K562 (cell line): ENCODE data around the gene MAML1. TPM values are rescaled to one million over a fixed set of nuclear protein-coding genes. Genes with fewer than 3 reads are reported as not detected.

Source experiments
- ATAC-seq: fragments of 200-7000 bp; cut with Tn5 transposase; 3 replicates; pipeline ENCODE4 v1.9.1; 2020; ENCODE audit warnings: moderate library complexity
- BruUV-seq: library from RNA; stranded (reverse); fragments of 400-500 nt; replicated peaks from 2 replicates; lab custom pipeline; 2021; lab: Mats Ljungman, UMichigan
- CTCF ChIA-PET: fragments of 300-600 bp; formaldehyde crosslinking; extraction: SDS; loops from one replicate; lab custom pipeline; 2021; ENCODE audit warnings: low intra/inter-chr PET ratio; lab: Yijun Ruan, JAX
- POLR2A ChIA-PET: fragments of 300-600, 350-650 bp; sonication (Branson Sonifier 250); formaldehyde crosslinking; extraction: SDS; loops from one replicate; lab custom pipeline; 2021; ENCODE audit warnings: antibody characterized with exemption, inconsistent platforms; lab: Yijun Ruan, JAX
- DNase-seq, 4 experiments: peaks; one replicate each; pipeline versions ENCODE4 v3.0.0 to v3.0.0-alpha.2; 2011 to 2018; ENCODE audit warnings: low spot score in 3 of 4, mixed read lengths in 3 of 4; ENCODE audit errors: extremely low read depth in 1 of 4
- FAIRE-seq: peaks from 2 replicates; lab custom pipeline; 2011; peaks lifted over from hg19 to GRCh38; lab: Jason Lieb, UNC
- H2AFZ ChIP-seq: 2 replicates; pipeline ENCODE4 v1.6.0; 2011; ENCODE audit warnings: low read depth, low read length, control low read depth, inconsistent platforms
- H3K27ac ChIP-seq: fragments of 200-600 bp; 3 replicates; pipeline ENCODE4 v1.8.0; 2011; ENCODE audit warnings: low read depth, mild to moderate bottlenecking, control low read depth, inconsistent platforms, low read length, moderate library complexity, mixed read lengths; ENCODE audit errors: extremely low read depth
- H3K27me3 ChIP-seq, 2 experiments: fragments of 300-600 bp in 1 of 2; 2 replicates in 1 of 2; 3 replicates in 1 of 2; pipeline versions ENCODE4 v1.6.0 to v1.8.0; 2011; ENCODE audit warnings: inconsistent platforms in 2 of 2, low read length in 2 of 2, mild to moderate bottlenecking in 1 of 2, mixed read lengths in 1 of 2, moderate library complexity in 1 of 2; ENCODE audit not compliant: control insufficient read depth in 2 of 2, insufficient read depth in 2 of 2
- H3K36me3 ChIP-seq: fragments of 300-600 bp; 3 replicates; pipeline ENCODE4 v1.8.0; 2011; ENCODE audit warnings: mild to moderate bottlenecking, low read length, inconsistent platforms; ENCODE audit not compliant: control insufficient read depth, insufficient read depth
- H3K4me1 ChIP-seq, 2 experiments: fragments of 200-600 bp in 1 of 2; replicated peaks in 1 of 2; 2 replicates in 1 of 2; 3 replicates in 1 of 2; pipeline versions ENCODE4 v1.5.1 to v1.8.0; 2011; ENCODE audit warnings: inconsistent platforms in 2 of 2, low read length in 2 of 2, mild to moderate bottlenecking in 1 of 2, mixed read lengths in 1 of 2, moderate library complexity in 1 of 2; ENCODE audit not compliant: control insufficient read depth in 2 of 2, insufficient read depth in 2 of 2
- H3K4me2 ChIP-seq: 2 replicates; pipeline ENCODE4 v1.6.1; 2011; ENCODE audit warnings: low read length, control low read depth, inconsistent platforms, mixed read lengths; ENCODE audit not compliant: insufficient read depth
- H3K4me3 ChIP-seq: fragments of 200-600 bp; sonication (generic), shearing (Covaris generic); 2 replicates; pipeline ENCODE4 v1.5.1; 2016; ENCODE audit warnings: control low read depth, inconsistent platforms
- H3K79me2 ChIP-seq: fragments of 200-600 bp; 3 replicates; pipeline ENCODE4 v1.8.0; 2011; ENCODE audit warnings: low read length, inconsistent platforms; ENCODE audit not compliant: control insufficient read depth, insufficient read depth
- H3K9ac ChIP-seq, 2 experiments: 2 replicates each; pipeline versions ENCODE4 v1.6.0 to v1.6.1; 2011; ENCODE audit warnings: low read depth in 2 of 2, low read length in 2 of 2, control low read depth in 1 of 2, inconsistent platforms in 1 of 2, mild to moderate bottlenecking in 1 of 2, mixed read lengths in 1 of 2; ENCODE audit not compliant: insufficient read depth in 1 of 2
- H3K9me1 ChIP-seq: one replicate; pipeline ENCODE4 v1.6.0; 2011; ENCODE audit warnings: inconsistent platforms, mild to moderate bottlenecking, low read length, moderate library complexity; ENCODE audit not compliant: control insufficient read depth, insufficient read depth
- H3K9me3 ChIP-seq: replicated peaks from 2 replicates; pipeline ENCODE4 v1.5.1; 2011; ENCODE audit warnings: low read depth, low read length, inconsistent platforms; ENCODE audit not compliant: control insufficient read depth, insufficient read depth
- H4K20me1 ChIP-seq: replicated peaks from 2 replicates; pipeline ENCODE4 v1.6.1; 2011; ENCODE audit warnings: low read length, inconsistent platforms, mixed read lengths; ENCODE audit not compliant: control insufficient read depth, insufficient read depth
- CC2D1A ChIP-seq: fragments of 450-650 bp; IDR thresholded peaks from 2 replicates; pipeline ENCODE4 v1.6.1; 2017; ENCODE audit warnings: mild to moderate bottlenecking
- ETV6 ChIP-seq, 3 experiments: fragments of 150-350 bp in 1 of 3; sonication (generic) in 1 of 3; formaldehyde crosslinking in 1 of 3; IDR thresholded peaks; 2 replicates each; pipeline versions ENCODE4 v1.6.1 to v1.8.0; 2014 to 2022; ENCODE audit warnings: borderline replicate concordance in 2 of 3, low read depth in 2 of 3, antibody characterized with exemption in 1 of 3, low read length in 1 of 3, mild to moderate bottlenecking in 1 of 3, missing genetic modification reagents in 1 of 3
- ILF3 ChIP-seq: fragments of 450-650 bp; IDR thresholded peaks from 2 replicates; pipeline ENCODE4 v1.6.1; 2018; ENCODE audit warnings: antibody characterized with exemption, mild to moderate bottlenecking, moderate library complexity, borderline replicate concordance
- L3MBTL2 ChIP-seq: fragments of 450-650 bp; IDR thresholded peaks from 2 replicates; pipeline ENCODE4 v1.6.1; 2016; ENCODE audit warnings: mild to moderate bottlenecking, moderate library complexity
- MECOM ChIP-seq: fragments of 250-450 bp; sonication (Bioruptor Pico); IDR thresholded peaks from 2 replicates; pipeline ENCODE4 v1.8.0; 2022; ENCODE audit warnings: inconsistent platforms
- PPARD ChIP-seq: fragments of 250-450 bp; sonication (Bioruptor Pico); IDR thresholded peaks from 2 replicates; pipeline ENCODE4 v1.8.0; 2022; ENCODE audit warnings: inconsistent platforms, mild to moderate bottlenecking, moderate library complexity
- RNF2 ChIP-seq: sonication (generic); IDR thresholded peaks from 2 replicates; pipeline ENCODE4 v1.6.1; 2016
- SMC3 ChIP-seq: conservative IDR thresholded peaks from 2 replicates; pipeline ENCODE4 v1.6.1; 2011; ENCODE audit warnings: low read depth, low read length, improper control_type of control experiment; ENCODE audit not compliant: insufficient read depth
- SUPT5H ChIP-seq: fragments of 450-650 bp; IDR thresholded peaks from 2 replicates; pipeline ENCODE4 v1.6.1; 2016
- ZNF224 ChIP-seq: sonication (generic); formaldehyde crosslinking; IDR thresholded peaks from 2 replicates; pipeline ENCODE4 v1.8.0; 2022; ENCODE audit warnings: mild to moderate bottlenecking, missing genetic modification reagents
- ZNF518B ChIP-seq: fragments of 250-450 bp; sonication (Bioruptor Pico); IDR thresholded peaks from 2 replicates; pipeline ENCODE4 v1.5.0; 2021; ENCODE audit warnings: mild to moderate bottlenecking, moderate library complexity
- ZNF589 ChIP-seq: fragments of 200-800 bp; sonication (Bioruptor generic); IDR thresholded peaks from 2 replicates; pipeline ENCODE4 v1.6.1; 2016; ENCODE audit warnings: low read depth, missing genetic modification characterization, missing compliant biosample characterization
- WGBS: fragments of 100-300 bp; shearing (Covaris generic); methylation state at CpG from one replicate; pipeline ENCODE4 v1.1.6; 2016; ENCODE audit warnings: low coverage, mixed read lengths; ENCODE audit not compliant: insufficient coverage; ENCODE audit errors: missing lambda C conversion rate; 5-methylcytosine and 5-hydroxymethylcytosine counted together
- in situ Hi-C: fragments of 300-500 bp; cut with MboI; formaldehyde crosslinking; loops from 4 replicates; pipeline ENCODE4 v1.15.0; 2018; ENCODE audit warnings: inconsistent platforms, mixed read lengths
- intact Hi-C: fragments of 100-400 bp; cut with micrococcal nuclease; formaldehyde crosslinking; loops from 2 replicates; pipeline ENCODE4 v1.14.2; 2022
- polyA plus RNA-seq, 8 experiments: library from polyadenylated mRNA; depleted of rRNA in 4 of 8; stranded (reverse) in 5 of 8; unstranded in 3 of 8; fragments of >200 nt; fragmentation: Nextera tagmentation in 2 of 8; fragmentation: Illumina TruSeq in 1 of 8; extraction: Ambion mirVana in 2 of 8; extraction: Trizol in 1 of 8; gene quantifications; 2 replicates each; pipeline versions ENCODE4 v1.2.1 to v1.2.3, GENCODE V29; 2011 to 2014; ENCODE audit warnings: inconsistent platforms in 1 of 8, missing spikeins in 1 of 8
- total RNA-seq, 7 experiments: library from RNA; depleted of rRNA in 6 of 7; stranded (reverse); fragments of >200 nt in 6 of 7; fragmentation: Illumina TruSeq in 2 of 7; extraction: Trizol in 2 of 7; gene quantifications; 2 replicates each; pipeline versions ENCODE4 v1.2.1 to v1.2.3, GENCODE V29; 2011 to 2021; ENCODE audit warnings: low replicate concordance in 1 of 7

Gene MAML1
- total and polyA plus RNA-seq, 9 of the 15 experiments (the other 6 are each of a cell fraction or from before 2014, with no cell fraction given), result 0.32 to 18.4 (median 7.0) TPM

GRCh38 chr5:179727106-179727505, 5.5 kb upstream of the MAML1 start (continued):
- no peak for TF ChIP-seq SMC3

GRCh38 chr5:179729303-179729702, 3.3 kb upstream of the MAML1 start:
- TF ChIP-seq L3MBTL2, result no peak
- peak; percentile 40; the same call in 1 of the 2 replicates for TF ChIP-seq SUPT5H
- in situ Hi-C loops (no loop called here), intact Hi-C loops (no loop called here)
- CTCF ChIA-PET, result no interaction called here
- no peaks in the 10 kb centered on the region for H4K20me1 ChIP-seq
- no peak overlapping the region for H3K4me2 ChIP-seq
- no peaks in the 10 kb centered on the region for H3K27me3 ChIP-seq
- H2AFZ ChIP-seq, result no peak overlapping the region
- POLR2A ChIA-PET, result interaction anchor here (0.6 to 2.7 kb wide), 4 partner anchors 9 to 27 kb away, joined by 3 to 14 read pairs (median 10); no protein-coding TSS in a partner anchor
- peaks cover 17% of the 10 kb centered on the region for H3K79me2 ChIP-seq
- no peaks in the 10 kb centered on the region for H3K9me3 ChIP-seq
- no peak overlapping the region; a peak in 1 of 4 replicates for H3K9ac ChIP-seq
- 75% methylated on average over 4 of the region's 4 CpGs for WGBS
- no peak for FAIRE-seq
- ATAC-seq, result no peak
- H3K4me3 ChIP-seq, result no peak overlapping the region
- no peak for DNase-seq
- BruUV-seq, result no TSS peak
- no peaks in the 10 kb centered on the region for H3K9me1 ChIP-seq
- H3K4me1 ChIP-seq, result peaks cover 10 to 13% of the 10 kb centered on the region in 2 experiments
- H3K36me3 ChIP-seq, result peaks cover 69% of the 10 kb centered on the region
- no peak overlapping the region for H3K27ac ChIP-seq

DNA sequence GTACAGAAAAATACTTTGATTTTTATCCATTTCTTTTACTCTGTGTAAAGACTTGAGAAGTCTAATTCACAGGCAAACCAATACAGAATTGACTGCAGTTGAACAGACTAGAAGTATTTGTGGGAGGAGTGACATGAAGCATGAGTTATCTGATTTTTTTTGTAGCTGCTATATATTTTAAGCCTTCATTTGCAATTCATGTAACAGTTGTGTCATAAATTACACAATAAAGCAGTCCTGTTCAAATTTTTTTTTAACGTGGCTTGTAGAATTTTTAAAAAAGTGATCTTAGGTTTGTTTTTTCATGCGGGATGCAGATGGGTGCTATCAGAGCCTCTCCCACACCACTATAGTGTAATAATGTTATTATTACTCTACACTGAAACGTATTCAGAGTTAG, 2.9 kb upstream of the MAML1 start:
- H3K27me3 ChIP-seq, result no peaks in the 10 kb centered on the region
- WGBS, result 57% methylated on average over 3 of the region's 3 CpGs
- no TSS peak for BruUV-seq
- H3K4me2 ChIP-seq, result no peak overlapping the region
- ATAC-seq (no peak), FAIRE-seq (no peak), DNase-seq (no peak)
- in situ Hi-C loops, result no loop called here
- intact Hi-C loops, result no loop called here
- no peak overlapping the region for H3K4me3 ChIP-seq
- H3K4me1 ChIP-seq, result peaks cover 13 to 18% of the 10 kb centered on the region in 2 experiments
- H3K36me3 ChIP-seq, result peaks cover 69% of the 10 kb centered on the region
- ChIA-PET CTCF (no interaction called here), POLR2A (interaction anchor here (0.6 to 2.7 kb wide), 6 partner anchors 9 to 48 kb away, joined by 3 to 14 read pairs (median 6); no protein-coding TSS in a partner anchor)
- H3K27ac ChIP-seq, result no peak overlapping the region
- H2AFZ ChIP-seq, result no peak overlapping the region
- H3K9me1 ChIP-seq, result no peaks in the 10 kb centered on the region
- no peaks in the 10 kb centered on the region for H3K9me3 ChIP-seq
- H4K20me1 ChIP-seq, result no peaks in the 10 kb centered on the region
- no peak overlapping the region for H3K9ac ChIP-seq
- peaks cover 21% of the 10 kb centered on the region for H3K79me2 ChIP-seq
- TF ChIP-seq CC2D1A (no peak), ZNF589 (CRISPR knock-in tag) (no peak), RNF2 (no peak), ZNF224 (CRISPR knock-in tag) (no peak), MECOM (CRISPR knock-in tag) (no peak), ZNF518B (CRISPR knock-in tag) (no peak), ILF3 (no peak), ETV6 (IDR thresholded peaks at IDR 0.05; ENCODE audit: borderline replicate concordance in 1 of 2, low read depth in 2 of 2, low read length in 1 of 2) (no peak), ETV6 (CRISPR knock-in tag; IDR thresholded peaks at IDR 0.05; ENCODE audit: borderline replicate concordance) (no peak), PPARD (CRISPR knock-in tag) (no peak)
